Keratinocyte (primary cell): ENCODE data around the gene MAP7D2.

Source experiments
- CTCF ChIP-seq, 3 experiments: IDR thresholded peaks in 1 of 3; conservative IDR thresholded peaks in 1 of 3; optimal IDR thresholded peaks in 1 of 3; 2 replicates in 2 of 3; 3 replicates in 1 of 3; pipeline versions ENCODE3 to v1.5.1; 2011; ENCODE audit warnings: low read length in 3 of 3, mild to moderate bottlenecking in 3 of 3, moderate library complexity in 2 of 3, control low read depth in 1 of 3, inconsistent platforms in 1 of 3; ENCODE audit not compliant: insufficient read depth in 2 of 3; ENCODE audit errors: extremely low read depth in 1 of 3
- EZH2 ChIP-seq: IDR thresholded peaks from one replicate; pipeline ENCODE4 v1.6.1; 2012; ENCODE audit warnings: inconsistent platforms, mild to moderate bottlenecking, low read length, moderate library complexity

- no peak for TF ChIP-seq CTCF (optimal IDR thresholded peaks at IDR 0.05 in 1 of 3, IDR thresholded peaks at IDR 0.05 in 1 of 3, conservative IDR thresholded peaks at IDR 0.05 in 1 of 3; ENCODE audit: extremely low read depth in 1 of 3, insufficient read depth in 2 of 3, low read length in 3 of 3)
- no peak for TF ChIP-seq EZH2
Measured at GRCh38 chrX:20140420-20140819, 23.7 kb upstream of the MAP7D2 start.
